Tibial nerve (tissue), 3 donors: ENCODE measurements around the gene PPP2R2C.

Experiments used
- CTCF ChIP-seq, 5 experiments: fragments of 200-600 bp in 3 of 5; fragments of 450-650 bp in 2 of 5; sonication (generic) in 3 of 5; IDR thresholded peaks; one replicate each; pipeline ENCODE4 v1.5.1; 2016 to 2019; ENCODE audit warnings: antibody characterized with exemption in 5 of 5, mild to moderate bottlenecking in 3 of 5, moderate library complexity in 2 of 5
- POLR2A ChIP-seq, 2 donors: fragments of 450-650 bp; IDR thresholded peaks; one replicate each; pipeline ENCODE4 v1.6.1; 2017; ENCODE audit warnings: antibody characterized with exemption in 2 of 2, mild to moderate bottlenecking in 2 of 2, moderate library complexity in 2 of 2

GRCh38 chr4:6383009-6383404 is 89.4 kb downstream of the PPP2R2C start:
- TF ChIP-seq POLR2A (IDR thresholded peaks at IDR 0.05) (no peak), CTCF (IDR thresholded peaks at IDR 0.05) (no peak)
